HepG2 (cell line): ENCODE measurements around the gene VAMP8. TPM values are rescaled to one million over a fixed set of nuclear protein-coding genes. Genes with fewer than 3 reads are reported as not detected.

Experiments
- IRF9 ChIP-seq: sonication (generic); formaldehyde crosslinking; IDR thresholded peaks from 2 replicates; pipeline ENCODE4 v1.8.0; 2022; ENCODE audit warnings: missing genetic modification reagents, mild to moderate bottlenecking, borderline replicate concordance
- KIAA2018 ChIP-seq: sonication (generic); formaldehyde crosslinking; IDR thresholded peaks from 2 replicates; pipeline ENCODE4 v1.5.0; 2020; ENCODE audit warnings: mild to moderate bottlenecking, missing genetic modification reagents, borderline replicate concordance
- MED1 ChIP-seq: sonication (generic); formaldehyde crosslinking; IDR thresholded peaks from 2 replicates; pipeline ENCODE4 v1.4.0; 2020; ENCODE audit warnings: missing genetic modification reagents
- MYC ChIP-seq: sonication (generic); formaldehyde crosslinking; IDR thresholded peaks from 2 replicates; pipeline ENCODE4 v1.9.0; 2021; ENCODE audit warnings: missing genetic modification reagents, borderline replicate concordance
- NBN ChIP-seq: fragments of 450-650 bp; conservative IDR thresholded peaks from 2 replicates; pipeline ENCODE4 v1.6.1; 2017
- NFAT5 ChIP-seq: sonication (generic); formaldehyde crosslinking; IDR thresholded peaks from 2 replicates; pipeline ENCODE4 v1.4.0; 2020; ENCODE audit warnings: missing genetic modification reagents
- RFXAP ChIP-seq: sonication (generic); formaldehyde crosslinking; IDR thresholded peaks from 2 replicates; pipeline ENCODE4 v1.4.0; 2020; ENCODE audit warnings: missing genetic modification reagents, borderline replicate concordance
- SP140L ChIP-seq: sonication (generic); formaldehyde crosslinking; IDR thresholded peaks from 2 replicates; pipeline ENCODE4 v1.4.0; 2020; ENCODE audit warnings: missing genetic modification reagents, borderline replicate concordance
- TAF1 ChIP-seq: sonication (generic); formaldehyde crosslinking; IDR thresholded peaks from 2 replicates; pipeline ENCODE4 v1.4.0; 2020; ENCODE audit warnings: missing genetic modification reagents
- ZNF207 ChIP-seq: fragments of 450-650 bp; IDR thresholded peaks from 2 replicates; pipeline ENCODE4 v1.6.1; 2016; ENCODE audit warnings: antibody characterized with exemption, borderline replicate concordance
- ZNF766 ChIP-seq: sonication (generic); formaldehyde crosslinking; IDR thresholded peaks from 2 replicates; pipeline ENCODE4 v1.5.0; 2020; ENCODE audit warnings: missing genetic modification reagents, borderline replicate concordance
- ZNF816 ChIP-seq: sonication (generic); formaldehyde crosslinking; IDR thresholded peaks from 2 replicates; pipeline ENCODE4 v1.8.0; 2022; ENCODE audit warnings: missing genetic modification reagents, mild to moderate bottlenecking, borderline replicate concordance
- polyA plus RNA-seq, 8 experiments: library from polyadenylated mRNA; depleted of rRNA in 3 of 8; stranded (reverse) in 7 of 8; unstranded in 1 of 8; fragments of >200 nt; fragmentation: Illumina TruSeq in 4 of 8; extraction: Trizol in 4 of 8; gene quantifications; 2 replicates each; pipeline versions ENCODE4 v1.2.1 to v1.2.3, GENCODE V29; 2011 to 2016; ENCODE audit warnings: low read depth in 4 of 8, missing spikeins in 1 of 8, mixed read lengths in 1 of 8; ENCODE audit not compliant: insufficient read depth in 1 of 8
- total RNA-seq, 5 experiments: library from RNA; depleted of rRNA; stranded (reverse); fragments of >200 nt; fragmentation: Illumina TruSeq; extraction: Trizol; gene quantifications; 2 replicates each; pipeline ENCODE4 v1.2.3, GENCODE V29; 2016; ENCODE audit warnings: low read depth in 1 of 5

The VAMP8 gene
- total and polyA plus RNA-seq, 2 of the 13 experiments (the other 11 are each of a cell fraction or from before 2014, with no cell fraction given) = 83.3 to 157 TPM

GRCh38 chr2:85539361-85540132, 37.8 kb upstream of the VAMP8 start (continued):
- TF ChIP-seq NFAT5 (peak; percentile 59; the same call in 1 of the 2 replicates), TAF1 (CRISPR knock-in tag) (no peak), SP140L (no peak), KIAA2018 (peak; percentile 63; the same call in 1 of the 2 replicates), RFXAP (CRISPR knock-in tag) (no peak), ZNF207 (no peak), MYC (CRISPR knock-in tag) (peak; percentile 99), ZNF766 (CRISPR knock-in tag) (no peak; the same call in 1 of the 2 replicates), MED1 (CRISPR knock-in tag) (no peak), NBN (no peak), IRF9 (CRISPR knock-in tag) (peak; percentile 93), ZNF816 (CRISPR knock-in tag) (peak; percentile 93; the same call in 1 of the 2 replicates)
